Measurements from ENCODE around the gene GAGE2A.
"Not testable (repeated sequence)": the region's sequence is repeated elsewhere in the genome, so short reads cannot be mapped to it uniquely, and the experiment has no call there.

GRCh38 chrX:49560542-49560941 lies 28.8 kb upstream of the GAGE2A start, which contains the start of gene GAGE12F:
- TF ChIP-seq, protein P1, sequence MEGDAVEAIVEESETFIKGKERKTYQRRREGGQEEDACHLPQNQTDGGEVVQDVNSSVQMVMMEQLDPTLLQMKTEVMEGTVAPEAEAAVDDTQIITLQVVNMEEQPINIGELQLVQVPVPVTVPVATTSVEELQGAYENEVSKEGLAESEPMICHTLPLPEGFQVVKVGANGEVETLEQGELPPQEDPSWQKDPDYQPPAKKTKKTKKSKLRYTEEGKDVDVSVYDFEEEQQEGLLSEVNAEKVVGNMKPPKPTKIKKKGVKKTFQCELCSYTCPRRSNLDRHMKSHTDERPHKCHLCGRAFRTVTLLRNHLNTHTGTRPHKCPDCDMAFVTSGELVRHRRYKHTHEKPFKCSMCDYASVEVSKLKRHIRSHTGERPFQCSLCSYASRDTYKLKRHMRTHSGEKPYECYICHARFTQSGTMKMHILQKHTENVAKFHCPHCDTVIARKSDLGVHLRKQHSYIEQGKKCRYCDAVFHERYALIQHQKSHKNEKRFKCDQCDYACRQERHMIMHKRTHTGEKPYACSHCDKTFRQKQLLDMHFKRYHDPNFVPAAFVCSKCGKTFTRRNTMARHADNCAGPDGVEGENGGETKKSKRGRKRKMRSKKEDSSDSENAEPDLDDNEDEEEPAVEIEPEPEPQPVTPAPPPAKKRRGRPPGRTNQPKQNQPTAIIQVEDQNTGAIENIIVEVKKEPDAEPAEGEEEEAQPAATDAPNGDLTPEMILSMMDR (IDR thresholded peaks at IDR 0.05), result not testable (repeated sequence)
- TF ChIP-seq EZH2 (IDR thresholded peaks at IDR 0.05; ENCODE audit: borderline replicate concordance, insufficient read depth, low read depth, low read length, poor library complexity, severe bottlenecking), result not testable (repeated sequence)
